HL-60 (cell line): ENCODE measurements around the gene CHMP4B.

ENCODE experiments used
- CTCF ChIP-seq: IDR thresholded peaks from one replicate; pipeline ENCODE4 v1.5.1; 2011; ENCODE audit warnings: low read length, control low read depth, inconsistent platforms; ENCODE audit not compliant: insufficient read depth
- GABPA ChIP-seq: IDR thresholded peaks from 2 replicates; pipeline ENCODE4 v1.6.1; 2012; ENCODE audit warnings: low read depth
- POLR2AphosphoS5 ChIP-seq: IDR thresholded peaks from 2 replicates; pipeline ENCODE4 v1.6.1; 2012; ENCODE audit warnings: low read depth
- SPI1 ChIP-seq: IDR thresholded peaks from 2 replicates; pipeline ENCODE4 v1.6.1; 2012; ENCODE audit warnings: low read depth, mild to moderate bottlenecking, borderline replicate concordance
- TF ChIP-seq, protein P1 (sequence below): IDR thresholded peaks from 2 replicates; pipeline ENCODE4 v1.6.1; 2012; ENCODE audit warnings: low read depth; ENCODE audit not compliant: insufficient replicate concordance

DNA sequence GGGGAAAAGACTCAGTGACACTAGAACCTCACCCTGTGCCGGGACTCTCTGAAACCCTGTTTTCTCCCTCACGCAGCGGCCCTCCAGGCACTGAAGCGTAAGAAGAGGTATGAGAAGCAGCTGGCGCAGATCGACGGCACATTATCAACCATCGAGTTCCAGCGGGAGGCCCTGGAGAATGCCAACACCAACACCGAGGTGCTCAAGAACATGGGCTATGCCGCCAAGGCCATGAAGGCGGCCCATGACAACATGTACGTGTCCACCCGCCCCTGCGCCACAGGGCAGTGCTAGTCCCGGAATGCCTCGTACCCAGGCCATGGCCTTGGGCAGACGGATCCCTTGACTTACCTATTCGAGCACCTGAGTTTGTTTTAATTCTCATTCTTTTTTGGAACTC is 37.2 kb downstream of the CHMP4B start:
- no peak for TF ChIP-seq CTCF
- no peak for TF ChIP-seq GABPA
- TF ChIP-seq, protein P1, sequence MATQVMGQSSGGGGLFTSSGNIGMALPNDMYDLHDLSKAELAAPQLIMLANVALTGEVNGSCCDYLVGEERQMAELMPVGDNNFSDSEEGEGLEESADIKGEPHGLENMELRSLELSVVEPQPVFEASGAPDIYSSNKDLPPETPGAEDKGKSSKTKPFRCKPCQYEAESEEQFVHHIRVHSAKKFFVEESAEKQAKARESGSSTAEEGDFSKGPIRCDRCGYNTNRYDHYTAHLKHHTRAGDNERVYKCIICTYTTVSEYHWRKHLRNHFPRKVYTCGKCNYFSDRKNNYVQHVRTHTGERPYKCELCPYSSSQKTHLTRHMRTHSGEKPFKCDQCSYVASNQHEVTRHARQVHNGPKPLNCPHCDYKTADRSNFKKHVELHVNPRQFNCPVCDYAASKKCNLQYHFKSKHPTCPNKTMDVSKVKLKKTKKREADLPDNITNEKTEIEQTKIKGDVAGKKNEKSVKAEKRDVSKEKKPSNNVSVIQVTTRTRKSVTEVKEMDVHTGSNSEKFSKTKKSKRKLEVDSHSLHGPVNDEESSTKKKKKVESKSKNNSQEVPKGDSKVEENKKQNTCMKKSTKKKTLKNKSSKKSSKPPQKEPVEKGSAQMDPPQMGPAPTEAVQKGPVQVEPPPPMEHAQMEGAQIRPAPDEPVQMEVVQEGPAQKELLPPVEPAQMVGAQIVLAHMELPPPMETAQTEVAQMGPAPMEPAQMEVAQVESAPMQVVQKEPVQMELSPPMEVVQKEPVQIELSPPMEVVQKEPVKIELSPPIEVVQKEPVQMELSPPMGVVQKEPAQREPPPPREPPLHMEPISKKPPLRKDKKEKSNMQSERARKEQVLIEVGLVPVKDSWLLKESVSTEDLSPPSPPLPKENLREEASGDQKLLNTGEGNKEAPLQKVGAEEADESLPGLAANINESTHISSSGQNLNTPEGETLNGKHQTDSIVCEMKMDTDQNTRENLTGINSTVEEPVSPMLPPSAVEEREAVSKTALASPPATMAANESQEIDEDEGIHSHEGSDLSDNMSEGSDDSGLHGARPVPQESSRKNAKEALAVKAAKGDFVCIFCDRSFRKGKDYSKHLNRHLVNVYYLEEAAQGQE = no peak
- no peak for TF ChIP-seq POLR2AphosphoS5
- TF ChIP-seq SPI1 = no peak
